Tibial artery (tissue), 4 donors: ENCODE results near the gene LHPP.

ENCODE experiments used
- DNase-seq, 2 donors: peaks; one replicate each; pipeline ENCODE4 v3.0.0-alpha.2; 2019
- H3K27ac ChIP-seq, 2 donors: fragments of 200-600 bp; sonication (generic) in 1 of 2; 1 replicate in 1 of 2; 2 replicates in 1 of 2; pipeline ENCODE4 v1.5.1; 2018 to 2019; ENCODE audit warnings: mild to moderate bottlenecking in 1 of 2
- H3K27me3 ChIP-seq, 2 donors: fragments of 200-600 bp; sonication (generic) in 1 of 2; one replicate each; pipeline versions ENCODE4 v1.5.1 to v1.6.0; 2016 to 2019
- H3K36me3 ChIP-seq, 3 donors: fragments of 200-600 bp; sonication (generic) in 2 of 3; one replicate each; pipeline ENCODE4 v1.5.1; 2016 to 2019; ENCODE audit warnings: mild to moderate bottlenecking in 2 of 3
- H3K4me1 ChIP-seq, 4 donors: fragments of 200-600 bp; sonication (generic) in 2 of 4; 1 replicate in 3 of 4; 2 replicates in 1 of 4; pipeline ENCODE4 v1.5.1; 2016 to 2019
- H3K4me3 ChIP-seq, 2 donors: fragments of 200-600 bp; sonication (generic) in 1 of 2; 1 replicate in 1 of 2; 2 replicates in 1 of 2; pipeline ENCODE4 v1.5.1; 2018 to 2019; ENCODE audit warnings: mild to moderate bottlenecking in 2 of 2
- H3K9me3 ChIP-seq, 3 donors: fragments of 200-600 bp; sonication (generic) in 1 of 3; one replicate each; pipeline ENCODE4 v1.5.1; 2016 to 2019
- intact Hi-C: fragments of 100-400 bp; cut with DNase I; formaldehyde crosslinking; loops from one replicate; pipeline ENCODE4 v1.15.0; 2023; ENCODE audit warnings: low total_unique reads
- TF ChIP-seq, protein P1 (sequence below), 2 experiments: fragments of 200-600 bp in 1 of 2; fragments of 450-650 bp in 1 of 2; IDR thresholded peaks; one replicate each; pipeline ENCODE4 v1.5.1; 2017 to 2019; ENCODE audit warnings: antibody characterized with exemption in 2 of 2, mild to moderate bottlenecking in 1 of 2, moderate library complexity in 1 of 2

LHPP gene

DNA sequence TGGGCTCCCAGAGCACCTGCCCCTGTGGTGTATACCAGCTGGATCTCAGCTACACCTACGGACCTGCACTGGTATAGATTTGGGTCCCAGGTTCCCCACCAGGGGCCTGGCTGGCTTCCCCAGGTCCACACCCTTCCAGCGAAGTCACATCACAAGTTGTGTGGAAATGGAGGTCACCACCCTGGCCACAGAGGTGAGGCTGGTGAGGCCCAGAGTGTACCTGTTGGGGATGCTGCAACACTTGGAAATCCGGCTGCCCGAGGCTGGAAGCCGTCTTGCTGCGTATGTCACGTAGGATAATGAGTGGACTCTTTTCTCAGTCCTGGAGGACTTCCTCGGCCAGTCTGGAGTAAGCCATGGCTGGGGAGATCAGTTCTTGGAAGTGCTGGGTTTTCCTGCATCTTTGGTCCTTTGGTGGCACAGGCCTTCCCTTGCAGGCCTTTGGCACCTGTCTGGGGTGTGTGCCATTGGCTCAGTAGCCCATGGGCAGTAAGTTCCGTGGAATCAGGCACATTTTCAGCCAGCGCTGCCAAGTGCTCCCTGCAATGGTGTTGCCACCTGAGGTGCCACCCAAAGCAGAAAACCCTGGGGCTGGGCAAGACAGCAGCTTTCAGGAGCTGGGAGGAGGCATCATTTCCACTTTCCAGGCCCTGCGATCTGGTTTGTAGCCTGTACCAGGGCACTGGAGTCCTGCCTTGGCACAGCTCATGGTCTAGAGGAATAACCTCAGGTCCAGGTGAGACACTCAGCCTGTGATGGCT lies 97.9 kb downstream of the LHPP start:
- intact Hi-C loops = no loop called here
- Histone ChIP-seq H3K36me3 (no peaks in the 10 kb centered on the region), H3K4me3 (no peak overlapping the region), H3K27ac (peak overlapping the region; percentile 77 to 82), H3K4me1 (peaks cover 4 to 32% (median 20%) of the 10 kb centered on the region in 4 donors), H3K9me3 (no peaks in the 10 kb centered on the region), H3K27me3 (no peaks in the 10 kb centered on the region)
- TF ChIP-seq, protein P1, sequence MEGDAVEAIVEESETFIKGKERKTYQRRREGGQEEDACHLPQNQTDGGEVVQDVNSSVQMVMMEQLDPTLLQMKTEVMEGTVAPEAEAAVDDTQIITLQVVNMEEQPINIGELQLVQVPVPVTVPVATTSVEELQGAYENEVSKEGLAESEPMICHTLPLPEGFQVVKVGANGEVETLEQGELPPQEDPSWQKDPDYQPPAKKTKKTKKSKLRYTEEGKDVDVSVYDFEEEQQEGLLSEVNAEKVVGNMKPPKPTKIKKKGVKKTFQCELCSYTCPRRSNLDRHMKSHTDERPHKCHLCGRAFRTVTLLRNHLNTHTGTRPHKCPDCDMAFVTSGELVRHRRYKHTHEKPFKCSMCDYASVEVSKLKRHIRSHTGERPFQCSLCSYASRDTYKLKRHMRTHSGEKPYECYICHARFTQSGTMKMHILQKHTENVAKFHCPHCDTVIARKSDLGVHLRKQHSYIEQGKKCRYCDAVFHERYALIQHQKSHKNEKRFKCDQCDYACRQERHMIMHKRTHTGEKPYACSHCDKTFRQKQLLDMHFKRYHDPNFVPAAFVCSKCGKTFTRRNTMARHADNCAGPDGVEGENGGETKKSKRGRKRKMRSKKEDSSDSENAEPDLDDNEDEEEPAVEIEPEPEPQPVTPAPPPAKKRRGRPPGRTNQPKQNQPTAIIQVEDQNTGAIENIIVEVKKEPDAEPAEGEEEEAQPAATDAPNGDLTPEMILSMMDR (IDR thresholded peaks at IDR 0.05) = no peak
- DNase-seq = peak in 1 of 2 donors; percentile 60

GRCh38 chr10:124560377-124561105 lies 98.9 kb downstream of the LHPP start:
- DNase-seq = peak; percentile 80 to 92
- H3K4me3 ChIP-seq = peak overlapping the region in 1 of 2 donors; percentile 15
- H3K27ac ChIP-seq = peak overlapping the region; percentile 77 to 82
- no peaks in the 10 kb centered on the region for H3K27me3 ChIP-seq
- TF ChIP-seq, protein P1 (IDR thresholded peaks at IDR 0.05) = peak in 1 of 2 experiments; percentile 33
- H3K36me3 ChIP-seq = no peaks in the 10 kb centered on the region
- peaks cover 4 to 32% (median 20%) of the 10 kb centered on the region in 4 donors for H3K4me1 ChIP-seq
- intact Hi-C loops = no loop called here
- H3K9me3 ChIP-seq = no peaks in the 10 kb centered on the region

GRCh38 chr10:124561206-124561605 lies 99.6 kb downstream of the LHPP start:
- Histone ChIP-seq H3K4me1 (peaks cover 4 to 32% (median 20%) of the 10 kb centered on the region in 4 donors), H3K27ac (peak overlapping the region; percentile 77 to 82), H3K4me3 (no peak overlapping the region), H3K9me3 (no peaks in the 10 kb centered on the region), H3K36me3 (no peaks in the 10 kb centered on the region), H3K27me3 (no peaks in the 10 kb centered on the region)
- TF ChIP-seq, protein P1 (IDR thresholded peaks at IDR 0.05) = no peak
- DNase-seq = peak in 1 of 2 donors; percentile 62
- intact Hi-C loops = no loop called here

- no peaks in the 10 kb centered on the region for H3K9me3 ChIP-seq
- H3K27ac ChIP-seq = no peak overlapping the region
- DNase-seq = peak in 1 of 2 donors; percentile 25
- TF ChIP-seq, protein P1 (IDR thresholded peaks at IDR 0.05) = no peak
- H3K4me1 ChIP-seq = peaks cover 4 to 32% (median 20%) of the 10 kb centered on the region in 4 donors
- no peaks in the 10 kb centered on the region for H3K27me3 ChIP-seq
- no peaks in the 10 kb centered on the region for H3K36me3 ChIP-seq
- intact Hi-C loops = no loop called here
- H3K4me3 ChIP-seq = no peak overlapping the region
Observed at GRCh38 chr10:124562425-124563060, 100.9 kb downstream of the LHPP start.

- Histone ChIP-seq H3K4me1 (peaks cover 4 to 30% (median 20%) of the 10 kb centered on the region in 4 donors), H3K36me3 (no peaks in the 10 kb centered on the region), H3K27ac (no peak overlapping the region), H3K27me3 (no peaks in the 10 kb centered on the region), H3K9me3 (no peaks in the 10 kb centered on the region), H3K4me3 (no peak overlapping the region)
- TF ChIP-seq, protein P1 (IDR thresholded peaks at IDR 0.05) = no peak
- DNase-seq = peak in 1 of 2 donors; percentile 2
- intact Hi-C loops = no loop called here
Observed at GRCh38 chr10:124563320-124564040, 101.9 kb downstream of the LHPP start.
